GM12891 (cell line): ENCODE data around the gene NRN1. TPM values are rescaled to one million over a fixed set of nuclear protein-coding genes. Genes with fewer than 3 reads are reported as not detected.
"Not testable (repeated sequence)": the region's sequence is repeated elsewhere in the genome, so short reads cannot be mapped to it uniquely, and the experiment has no call there.

Source experiments
- DNase-seq: peaks from one replicate; pipeline ENCODE4 v3.0.0; 2011; ENCODE audit warnings: low spot score; ENCODE audit not compliant: insufficient read length
- FAIRE-seq: peaks from 2 replicates; lab custom pipeline; 2011; peaks lifted over from hg19 to GRCh38; lab: Jason Lieb, UNC
- PAX5 ChIP-seq: IDR thresholded peaks from 2 replicates; pipeline ENCODE4 v1.6.1; 2011; ENCODE audit warnings: low read length, moderate library complexity, mild to moderate bottlenecking; ENCODE audit not compliant: insufficient read depth, severe bottlenecking
- POLR2A ChIP-seq: IDR thresholded peaks from 2 replicates; pipeline ENCODE4 v1.6.1; 2011; ENCODE audit warnings: low read depth, low read length, control low read depth
- POLR2AphosphoS5 ChIP-seq: IDR thresholded peaks from 2 replicates; pipeline ENCODE4 v1.6.1; 2011; ENCODE audit warnings: low read depth, low read length, control low read depth
- POU2F2 ChIP-seq: IDR thresholded peaks from 2 replicates; pipeline ENCODE4 v1.6.1; 2011; ENCODE audit warnings: low read depth, mild to moderate bottlenecking, control low read depth, low read length, moderate library complexity
- SPI1 ChIP-seq: IDR thresholded peaks from 2 replicates; pipeline ENCODE4 v1.6.1; 2011; ENCODE audit warnings: low read depth, low read length, control low read depth
- TAF1 ChIP-seq: IDR thresholded peaks from 2 replicates; pipeline ENCODE4 v1.6.1; 2011; ENCODE audit warnings: low read depth, low read length, control low read depth
- polyA plus RNA-seq: library from polyadenylated mRNA; unstranded; fragments of >200 nt; gene quantifications from one replicate; pipeline ENCODE4 v1.2.1, GENCODE V29; 2012; ENCODE audit warnings: low read depth, missing spikeins, inconsistent platforms; ENCODE audit not compliant: missing spikeins

NRN1 gene
- 4.8 TPM for polyA plus RNA-seq

DNA sequence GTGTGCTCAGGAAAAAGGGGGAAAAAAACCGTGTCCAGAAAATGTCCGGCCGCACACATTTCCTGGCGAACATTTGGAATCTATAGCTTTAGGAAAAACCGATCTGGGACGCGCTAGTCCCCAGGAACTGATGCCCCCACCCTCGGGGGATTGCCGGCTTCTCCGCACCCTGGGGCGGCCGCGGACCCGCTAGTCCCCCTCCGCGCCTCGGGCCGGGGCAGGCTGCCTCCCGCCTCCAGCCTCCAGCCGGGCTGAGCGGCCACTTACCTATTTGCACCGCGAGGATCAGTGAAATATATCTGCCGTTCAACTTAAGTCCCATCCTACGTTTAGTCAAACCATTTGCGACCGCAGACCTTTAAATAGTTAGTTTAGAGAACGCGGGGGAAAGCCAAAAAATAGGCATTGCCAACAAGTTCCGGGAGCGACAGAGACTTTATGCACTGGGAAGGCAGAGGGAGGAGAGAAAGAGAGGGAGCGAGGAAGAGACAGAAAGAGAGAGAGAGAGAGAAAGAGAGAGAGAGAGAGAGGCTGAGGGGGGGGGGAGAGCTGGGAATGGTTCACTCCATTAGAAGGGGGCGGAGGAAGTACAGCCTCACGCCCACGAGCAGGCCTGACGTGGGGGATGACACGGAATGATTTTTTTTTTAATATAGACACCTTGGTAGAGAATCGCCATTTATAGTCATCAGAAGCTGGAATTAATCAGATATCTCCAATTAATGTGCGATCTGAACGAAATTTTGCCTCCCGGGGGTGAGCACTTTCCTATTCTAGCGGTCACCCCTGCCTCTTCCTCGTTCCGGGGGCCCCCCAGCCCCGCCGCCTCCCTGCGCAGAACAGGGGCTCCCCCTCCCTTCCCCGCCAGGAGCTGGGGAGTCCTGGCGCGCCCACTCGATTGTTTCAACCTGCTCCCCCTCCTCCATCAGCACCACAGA, at the start of gene NRN1:
Gene NRN1 (minus strand): TSS at position 498 of the 938 bp plus-strand sequence. CDS start 176 bp downstream, at position 322.
- FAIRE-seq = peak; percentile 35
- no peak for DNase-seq
- TF ChIP-seq TAF1 (no peak), POLR2AphosphoS5 (no peak), PAX5 (no peak), POLR2A (no peak), SPI1 (no peak)

GRCh38 chr6:6052216-6052615, 45.5 kb upstream of the NRN1 start:
- TF ChIP-seq TAF1 (no peak), POLR2AphosphoS5 (no peak)
- no peak for FAIRE-seq

DNA sequence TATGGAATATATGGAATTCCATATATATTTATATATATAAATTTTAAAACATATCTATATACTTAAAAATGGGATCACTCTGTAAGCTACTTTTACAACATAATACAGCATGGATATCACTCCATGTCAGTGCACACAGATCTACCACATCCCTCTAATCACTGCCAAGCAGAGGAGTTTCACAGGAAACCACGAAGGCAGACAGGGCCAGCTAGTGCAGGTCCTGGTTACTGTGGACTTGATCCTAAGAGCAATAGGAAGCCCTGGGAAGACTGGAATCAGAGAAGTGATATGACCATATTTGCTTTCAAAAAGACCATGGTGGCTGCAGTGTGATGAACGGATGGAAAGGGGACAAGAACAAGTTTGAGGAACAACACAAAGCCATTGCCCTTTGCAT, 40.0 kb upstream of the NRN1 start:
- no peak for DNase-seq
- no peak for TF ChIP-seq POU2F2
- no peak for TF ChIP-seq TAF1
- TF ChIP-seq SPI1 = no peak
- TF ChIP-seq PAX5 = no peak
- no peak for TF ChIP-seq POLR2A
- no peak for TF ChIP-seq POLR2AphosphoS5
- no peak for FAIRE-seq

More at GRCh38 chr6:6052216-6052615, 45.5 kb upstream of the NRN1 start:
- DNase-seq = no peak

GRCh38 chr6:6039946-6040509, 33.3 kb upstream of the NRN1 start:
- FAIRE-seq = no peak
- TF ChIP-seq SPI1 (0 out of 2 replicates have a peak, but pooled peaks have one; percentile 2), POLR2AphosphoS5 (no peak)
- no peak for DNase-seq

- FAIRE-seq (no peak), DNase-seq (no peak)
- TF ChIP-seq PAX5 = no peak
- TF ChIP-seq POLR2AphosphoS5 = no peak
- TF ChIP-seq POLR2A = no peak
- no peak for TF ChIP-seq TAF1
- no peak for TF ChIP-seq POU2F2
- TF ChIP-seq SPI1 = no peak
Observed at GRCh38 chr6:6037179-6037578, 30.5 kb upstream of the NRN1 start.

- DNase-seq (no peak), FAIRE-seq (no peak)
- TF ChIP-seq PAX5 (no peak), TAF1 (no peak), POU2F2 (no peak), POLR2A (no peak), SPI1 (no peak), POLR2AphosphoS5 (no peak)
Observed at GRCh38 chr6:6033858-6034257, 27.1 kb upstream of the NRN1 start.

DNA sequence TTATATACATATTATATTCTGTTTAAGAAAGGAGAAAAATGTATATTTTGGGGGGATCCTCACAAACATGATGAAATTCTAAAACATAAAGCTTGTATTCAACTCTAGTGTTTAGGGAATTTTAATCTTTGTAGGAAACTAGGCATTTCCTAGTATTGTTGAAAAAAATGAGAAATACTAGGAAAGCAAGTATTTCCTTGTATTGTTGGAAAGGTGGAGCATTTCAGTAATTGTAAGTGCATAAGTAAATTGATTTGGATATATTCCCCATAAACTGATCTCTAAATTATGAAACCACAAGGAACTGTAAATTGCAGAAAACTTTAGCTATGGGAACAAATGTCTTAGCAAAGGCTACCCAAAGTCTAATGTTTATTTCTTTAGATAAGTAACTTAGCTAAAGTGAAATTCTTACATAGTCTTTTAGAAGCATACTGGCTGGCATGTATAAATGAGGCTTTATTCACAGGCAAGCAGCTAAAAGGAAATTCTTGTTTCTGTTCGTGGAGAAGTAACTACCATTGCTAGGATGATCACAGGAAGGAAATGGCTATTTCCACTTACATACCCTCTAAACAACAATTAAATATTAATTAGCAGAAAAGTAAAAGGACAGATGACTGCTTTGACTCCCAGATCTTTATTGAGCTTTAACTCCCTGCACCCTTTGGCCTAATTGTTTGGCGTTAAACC, 19.9 kb upstream of the NRN1 start:
- FAIRE-seq = no peak

GRCh38 chr6:6025736-6026135, 19.0 kb upstream of the NRN1 start:
- DNase-seq (no peak), FAIRE-seq (no peak)
- TF ChIP-seq POU2F2 (no peak), SPI1 (no peak), TAF1 (no peak), POLR2AphosphoS5 (no peak), POLR2A (no peak), PAX5 (no peak)

More for the DNA sequence above, 19.9 kb upstream of the NRN1 start:
- TF ChIP-seq PAX5 (no peak), SPI1 (no peak), TAF1 (no peak), POLR2A (no peak), POLR2AphosphoS5 (no peak), POU2F2 (no peak)
- no peak for DNase-seq

- no peak for TF ChIP-seq POLR2AphosphoS5
- TF ChIP-seq POLR2A = no peak
- no peak for TF ChIP-seq PAX5
- no peak for TF ChIP-seq TAF1
- TF ChIP-seq SPI1 = no peak
- no peak for TF ChIP-seq POU2F2
- DNase-seq (no peak), FAIRE-seq (no peak)
Observed at GRCh38 chr6:6024220-6024619, 17.5 kb upstream of the NRN1 start.

- DNase-seq, FAIRE-seq: not testable (repeated sequence)
Observed at GRCh38 chr6:6022841-6023240, 16.1 kb upstream of the NRN1 start.
